ENCODE measurements around the gene DNAH14. TPM values are rescaled to one million over a fixed set of nuclear protein-coding genes. Genes with fewer than 3 reads are reported as not detected.
"Not testable (repeated sequence)": the region's sequence is repeated elsewhere in the genome, so short reads cannot be mapped to it uniquely, and the experiment has no call there.

Gene DNAH14
- total and polyA plus RNA-seq, 2 experiments from 2014 or later = 13.5 to 40.8 TPM

DNA sequence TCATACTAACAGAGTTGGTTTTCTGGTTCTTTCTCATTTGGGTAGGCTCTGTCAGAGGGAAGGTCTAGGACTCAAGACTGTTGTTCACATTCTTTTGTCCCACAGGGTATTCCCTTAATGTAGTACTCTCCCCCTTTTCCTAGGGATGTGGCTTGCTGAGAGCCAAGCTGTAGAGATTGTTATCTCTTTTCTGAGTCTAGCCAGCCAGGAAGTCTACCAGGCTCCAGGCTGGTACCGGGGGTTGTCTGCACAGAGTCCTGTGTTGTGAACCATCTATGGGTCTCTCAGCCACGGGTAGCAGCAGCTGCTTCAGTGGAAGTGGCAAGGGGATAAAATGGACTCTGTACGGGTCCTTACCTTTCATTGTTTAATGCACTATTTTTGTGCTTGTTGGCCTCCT, 272.0 kb downstream of the DNAH14 start:
- Histone ChIP-seq H3K9me3 (ENCODE audit: low read depth) (no peaks in the 10 kb centered on the region), H3K4me1 (ENCODE audit: low read depth) (no peaks in the 10 kb centered on the region), H3K36me3 (no peaks in the 10 kb centered on the region), H3K4me3 (no peak overlapping the region), H3K27me3 (no peaks in the 10 kb centered on the region), H3K27ac (no peak overlapping the region)
- DNase-seq (ENCODE audit: low read depth in 1 of 2, low spot score in 1 of 2) = no peak
- TF ChIP-seq, protein P1, sequence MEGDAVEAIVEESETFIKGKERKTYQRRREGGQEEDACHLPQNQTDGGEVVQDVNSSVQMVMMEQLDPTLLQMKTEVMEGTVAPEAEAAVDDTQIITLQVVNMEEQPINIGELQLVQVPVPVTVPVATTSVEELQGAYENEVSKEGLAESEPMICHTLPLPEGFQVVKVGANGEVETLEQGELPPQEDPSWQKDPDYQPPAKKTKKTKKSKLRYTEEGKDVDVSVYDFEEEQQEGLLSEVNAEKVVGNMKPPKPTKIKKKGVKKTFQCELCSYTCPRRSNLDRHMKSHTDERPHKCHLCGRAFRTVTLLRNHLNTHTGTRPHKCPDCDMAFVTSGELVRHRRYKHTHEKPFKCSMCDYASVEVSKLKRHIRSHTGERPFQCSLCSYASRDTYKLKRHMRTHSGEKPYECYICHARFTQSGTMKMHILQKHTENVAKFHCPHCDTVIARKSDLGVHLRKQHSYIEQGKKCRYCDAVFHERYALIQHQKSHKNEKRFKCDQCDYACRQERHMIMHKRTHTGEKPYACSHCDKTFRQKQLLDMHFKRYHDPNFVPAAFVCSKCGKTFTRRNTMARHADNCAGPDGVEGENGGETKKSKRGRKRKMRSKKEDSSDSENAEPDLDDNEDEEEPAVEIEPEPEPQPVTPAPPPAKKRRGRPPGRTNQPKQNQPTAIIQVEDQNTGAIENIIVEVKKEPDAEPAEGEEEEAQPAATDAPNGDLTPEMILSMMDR (IDR thresholded peaks at IDR 0.05; ENCODE audit: low read depth, low read length) = no peak

DNA sequence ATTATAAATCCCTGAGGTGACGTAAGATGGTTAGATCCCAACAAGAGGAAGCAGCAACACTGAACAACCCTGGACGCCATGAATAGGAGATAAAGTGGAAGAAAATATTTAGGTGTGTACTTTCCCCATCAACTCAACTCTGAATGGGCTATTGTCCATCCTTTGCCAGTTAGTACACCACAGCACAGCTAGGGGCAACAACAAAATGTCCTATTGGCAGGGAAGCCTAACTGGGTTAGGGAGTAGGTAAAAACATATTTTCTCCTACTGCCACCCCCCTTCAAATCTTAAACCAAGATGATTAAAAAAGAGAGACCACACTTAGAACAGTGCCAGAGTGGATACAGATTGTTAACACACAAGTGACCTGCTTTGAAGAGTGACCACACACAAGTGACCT, 278.3 kb downstream of the DNAH14 start:
- TF ChIP-seq, protein P1 (IDR thresholded peaks at IDR 0.05; ENCODE audit: low read depth, low read length) = no peak
- no peaks in the 10 kb centered on the region for H3K4me1 ChIP-seq (ENCODE audit: low read depth)
- no peak overlapping the region for H3K27ac ChIP-seq
- H3K36me3 ChIP-seq = no peaks in the 10 kb centered on the region
- H3K4me3 ChIP-seq = no peak overlapping the region
- no peak for DNase-seq (ENCODE audit: low read depth in 1 of 2, low spot score in 1 of 2)
- H3K9me3 ChIP-seq (ENCODE audit: low read depth) = no peaks in the 10 kb centered on the region
- no peaks in the 10 kb centered on the region for H3K27me3 ChIP-seq

DNA sequence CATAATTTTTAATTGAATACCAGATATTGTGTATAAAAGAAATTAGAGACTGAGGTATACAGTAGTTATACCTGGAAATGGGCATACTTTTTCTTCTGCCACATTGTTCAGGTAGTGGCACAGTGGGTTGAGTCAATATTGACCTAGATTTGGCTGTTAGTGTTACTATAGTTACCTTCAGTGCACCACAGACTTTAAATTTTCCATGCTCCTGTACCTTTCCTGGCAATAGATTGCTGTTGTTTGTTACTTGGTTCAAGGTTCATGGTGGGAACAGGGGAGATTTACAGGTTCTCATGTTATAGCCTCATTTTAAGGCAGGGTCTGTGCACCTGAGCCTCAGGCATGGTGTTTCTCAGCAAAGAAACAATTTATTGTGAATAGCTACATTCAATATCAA, 279.7 kb downstream of the DNAH14 start:
- no peaks in the 10 kb centered on the region for H3K27me3 ChIP-seq
- no peak overlapping the region for H3K4me3 ChIP-seq
- no peak for DNase-seq (ENCODE audit: low read depth in 1 of 2, low spot score in 1 of 2)
- H3K27ac ChIP-seq = no peak overlapping the region
- no peaks in the 10 kb centered on the region for H3K9me3 ChIP-seq (ENCODE audit: low read depth)
- TF ChIP-seq, protein P1 (IDR thresholded peaks at IDR 0.05; ENCODE audit: low read depth, low read length) = no peak
- no peaks in the 10 kb centered on the region for H3K4me1 ChIP-seq (ENCODE audit: low read depth)
- H3K36me3 ChIP-seq = no peaks in the 10 kb centered on the region

DNA sequence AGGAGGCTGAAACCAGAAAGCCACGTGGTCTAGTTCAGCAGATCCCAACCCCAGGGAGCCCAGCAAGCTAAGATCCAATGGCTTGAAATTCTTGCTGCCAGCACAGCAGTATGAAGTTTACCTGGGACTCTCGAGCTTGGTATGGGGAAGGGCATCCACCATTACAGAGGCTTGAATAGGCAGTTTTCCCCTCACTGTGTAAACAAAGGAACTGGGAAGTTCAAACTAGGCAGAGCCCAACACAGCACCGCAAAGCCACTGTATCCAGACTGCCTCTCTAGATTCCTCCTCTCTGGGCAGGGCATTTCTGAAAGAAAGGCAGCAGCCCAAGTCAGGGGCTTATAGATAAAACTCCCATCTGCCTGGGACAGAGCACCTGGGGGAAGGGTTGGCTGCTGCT, 280.7 kb downstream of the DNAH14 start:
- H3K27ac ChIP-seq; DNase-seq (ENCODE audit: low read depth in 1 of 2, low spot score in 1 of 2); H3K4me3 ChIP-seq; H3K4me1 ChIP-seq (ENCODE audit: low read depth); H3K27me3 ChIP-seq; H3K36me3 ChIP-seq; H3K9me3 ChIP-seq (ENCODE audit: low read depth): not testable (repeated sequence)

DNA sequence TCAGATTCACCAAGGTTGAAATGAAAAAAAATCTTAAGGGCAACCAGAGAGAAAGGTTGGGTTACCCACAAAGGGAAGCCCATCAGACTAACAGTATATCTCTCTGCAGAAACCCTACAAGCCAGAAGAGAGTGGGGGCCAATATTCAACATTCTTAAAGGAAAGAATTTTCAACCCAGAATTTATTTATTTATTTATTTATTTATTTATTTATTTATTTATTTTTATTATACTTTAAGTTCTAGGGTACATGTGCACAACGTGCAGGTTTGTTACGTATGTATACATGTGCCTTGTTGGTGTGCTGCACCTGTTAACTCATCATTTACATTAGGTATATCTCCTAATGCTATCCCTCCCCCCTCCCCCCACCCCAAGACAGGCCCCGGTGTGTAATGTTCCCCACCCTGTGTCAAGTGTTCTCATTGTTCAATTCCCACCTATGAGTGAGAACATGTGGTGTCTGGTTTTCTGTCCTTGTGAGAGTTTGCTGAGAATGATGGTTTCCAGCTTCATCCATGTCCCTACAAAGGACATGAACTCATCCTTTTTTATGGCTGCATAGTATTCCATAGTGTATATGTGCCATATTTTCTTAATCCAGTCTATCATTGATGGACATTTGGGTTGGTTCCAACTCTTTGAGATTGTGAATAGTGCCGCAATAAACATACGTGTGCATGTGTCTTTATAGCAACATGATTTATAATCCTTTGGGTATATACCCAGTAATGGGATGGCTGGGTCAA, 282.4 kb downstream of the DNAH14 start:
- H3K4me1 ChIP-seq (ENCODE audit: low read depth); H3K4me3 ChIP-seq; H3K27ac ChIP-seq; DNase-seq (ENCODE audit: low read depth in 1 of 2, low spot score in 1 of 2); H3K9me3 ChIP-seq (ENCODE audit: low read depth); H3K36me3 ChIP-seq; H3K27me3 ChIP-seq: not testable (repeated sequence)

DNA sequence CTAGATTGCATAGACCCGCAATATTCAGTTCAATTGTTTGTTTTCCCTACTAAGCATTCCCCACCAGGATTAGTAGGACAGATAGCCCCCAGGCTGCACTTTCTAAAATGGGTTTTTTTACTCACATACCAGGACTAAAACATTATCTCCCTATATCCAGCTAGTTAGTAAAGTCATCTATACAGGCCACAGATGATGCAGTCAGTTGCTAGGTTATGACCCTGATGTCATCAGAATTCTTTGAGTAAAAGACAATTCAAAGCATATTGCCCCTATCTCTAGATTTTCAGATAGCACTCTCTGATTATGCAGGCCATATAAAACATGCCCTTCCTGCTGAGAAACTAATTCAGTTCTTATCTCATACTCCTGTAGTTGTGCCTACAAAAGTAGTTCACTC, 294.8 kb downstream of the DNAH14 start:
- TF ChIP-seq, protein P1 (IDR thresholded peaks at IDR 0.05; ENCODE audit: low read depth, low read length) = no peak
- Histone ChIP-seq H3K4me3 (no peak overlapping the region), H3K4me1 (ENCODE audit: low read depth) (no peaks in the 10 kb centered on the region), H3K9me3 (ENCODE audit: low read depth) (no peaks in the 10 kb centered on the region), H3K27me3 (no peaks in the 10 kb centered on the region), H3K36me3 (no peaks in the 10 kb centered on the region), H3K27ac (no peak overlapping the region)
- DNase-seq (ENCODE audit: low read depth in 1 of 2, low spot score in 1 of 2) = no peak

Data from cardiac muscle cell (in vitro differentiated cells and primary cell).